ENCODE data around the gene SNAI3. TPM values are rescaled to one million over a fixed set of nuclear protein-coding genes. Genes with fewer than 3 reads are reported as not detected.

Gene SNAI3
- total RNA-seq, 1 experiment from 2014 or later, result 0.54 TPM

DNA sequence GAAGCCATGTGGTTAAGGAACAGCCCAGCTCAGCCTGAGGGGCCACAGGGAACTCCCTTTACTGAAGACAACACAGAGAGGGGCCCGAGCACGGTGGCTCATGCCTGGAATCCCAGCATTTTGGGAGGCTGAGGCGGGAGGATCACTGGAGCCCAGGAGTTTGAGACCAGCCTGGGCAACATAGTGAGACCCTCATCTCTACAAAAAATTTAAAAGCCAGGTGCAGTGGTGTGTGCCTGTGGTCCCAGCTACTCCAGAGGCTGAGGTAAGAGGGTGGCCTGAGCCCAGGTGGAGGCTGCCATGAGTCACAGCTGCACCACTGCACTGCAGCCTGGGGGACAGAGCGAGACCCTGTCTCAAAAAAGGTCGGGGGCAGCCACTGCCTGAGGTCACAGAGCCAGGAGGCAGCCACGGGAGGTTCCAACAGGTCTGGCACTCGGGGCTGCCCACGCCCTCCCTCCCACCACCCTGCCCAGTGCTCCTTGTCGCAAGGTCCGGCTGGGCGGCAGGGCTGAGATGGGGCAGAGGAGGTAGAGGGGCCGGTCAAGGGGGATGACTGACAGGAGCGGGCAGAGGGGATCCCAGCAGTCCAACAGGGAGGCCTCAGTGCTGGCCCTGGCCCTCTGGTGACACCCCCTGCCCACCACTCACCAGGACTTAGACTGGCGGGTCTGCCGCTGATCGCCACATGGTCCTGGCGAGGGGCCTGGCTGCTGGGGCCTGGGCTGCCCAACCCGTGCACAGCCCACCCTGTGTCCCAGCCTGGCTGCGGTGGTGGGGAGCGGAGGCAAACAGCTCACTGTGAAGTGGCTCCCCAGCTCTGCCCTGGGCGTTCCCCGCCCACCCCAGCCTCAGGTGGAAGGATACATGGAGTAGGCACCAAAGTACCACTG lies 38.9 kb downstream of the SNAI3 start:
- BruUV-seq (replicated peaks), result no TSS peak
- CTCF ChIA-PET, result no interaction called here
- no peaks in the 10 kb centered on the region for H3K9me3 Mint-ChIP-seq (ENCODE audit: low read depth, unreplicated experiment)

DNA sequence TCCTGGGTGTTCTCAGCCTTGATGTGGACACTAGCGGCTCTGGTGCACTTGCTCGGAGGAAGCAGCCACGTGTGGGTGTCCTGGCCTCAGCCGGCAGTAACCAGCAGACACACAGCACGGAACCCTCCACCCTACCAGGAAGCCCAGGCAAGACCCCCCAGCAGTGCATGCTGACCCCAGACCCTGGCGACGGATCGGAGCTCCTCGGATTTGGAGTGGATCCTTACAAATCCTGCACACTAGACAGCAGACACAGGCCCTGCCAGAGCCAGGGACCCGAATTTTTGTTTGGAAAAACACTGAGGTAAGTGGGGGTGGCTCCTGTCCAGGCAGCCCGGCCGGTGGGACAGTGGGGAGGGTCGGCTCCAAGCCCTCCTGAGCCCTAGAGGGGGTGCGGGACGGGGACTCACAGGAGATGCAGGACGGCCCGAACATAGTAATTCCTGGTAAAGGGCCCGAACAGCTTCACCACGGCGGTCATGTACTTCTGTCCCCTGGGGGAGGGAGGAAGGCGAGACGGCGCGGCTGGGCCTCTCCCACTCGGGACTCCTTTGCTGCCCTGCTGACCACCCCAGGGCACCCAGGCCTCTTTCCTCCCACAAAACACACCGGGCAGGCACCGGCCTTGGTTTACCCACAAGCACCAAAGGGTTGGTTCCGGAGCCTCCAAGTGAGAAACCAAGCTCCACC lies 39.8 kb downstream of the SNAI3 start:
- intact Hi-C loops (cut with micrococcal nuclease; ENCODE audit: unreplicated experiment), result no loop called here
- no peaks in the 10 kb centered on the region for H3K27me3 Mint-ChIP-seq (ENCODE audit: unreplicated experiment)
- DNase-seq, result no peak
- peaks cover 97% of the 10 kb centered on the region for H3K36me3 Mint-ChIP-seq (ENCODE audit: insufficient read depth, unreplicated experiment)
- CTCF ChIA-PET, result no interaction called here
- TF ChIP-seq, protein P1, sequence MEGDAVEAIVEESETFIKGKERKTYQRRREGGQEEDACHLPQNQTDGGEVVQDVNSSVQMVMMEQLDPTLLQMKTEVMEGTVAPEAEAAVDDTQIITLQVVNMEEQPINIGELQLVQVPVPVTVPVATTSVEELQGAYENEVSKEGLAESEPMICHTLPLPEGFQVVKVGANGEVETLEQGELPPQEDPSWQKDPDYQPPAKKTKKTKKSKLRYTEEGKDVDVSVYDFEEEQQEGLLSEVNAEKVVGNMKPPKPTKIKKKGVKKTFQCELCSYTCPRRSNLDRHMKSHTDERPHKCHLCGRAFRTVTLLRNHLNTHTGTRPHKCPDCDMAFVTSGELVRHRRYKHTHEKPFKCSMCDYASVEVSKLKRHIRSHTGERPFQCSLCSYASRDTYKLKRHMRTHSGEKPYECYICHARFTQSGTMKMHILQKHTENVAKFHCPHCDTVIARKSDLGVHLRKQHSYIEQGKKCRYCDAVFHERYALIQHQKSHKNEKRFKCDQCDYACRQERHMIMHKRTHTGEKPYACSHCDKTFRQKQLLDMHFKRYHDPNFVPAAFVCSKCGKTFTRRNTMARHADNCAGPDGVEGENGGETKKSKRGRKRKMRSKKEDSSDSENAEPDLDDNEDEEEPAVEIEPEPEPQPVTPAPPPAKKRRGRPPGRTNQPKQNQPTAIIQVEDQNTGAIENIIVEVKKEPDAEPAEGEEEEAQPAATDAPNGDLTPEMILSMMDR (IDR thresholded peaks at IDR 0.05; ENCODE audit: unreplicated experiment), result no peak
- no peaks in the 10 kb centered on the region for H3K9me3 Mint-ChIP-seq (ENCODE audit: low read depth, unreplicated experiment)
- H3K27ac Mint-ChIP-seq (ENCODE audit: unreplicated experiment), result no peak overlapping the region
- no TSS peak for BruUV-seq (replicated peaks)
- no peak overlapping the region for H3K4me3 Mint-ChIP-seq (ENCODE audit: low read depth, unreplicated experiment)
- H3K4me1 Mint-ChIP-seq (ENCODE audit: low read depth, unreplicated experiment), result peaks cover 14% of the 10 kb centered on the region

More for the DNA sequence above, 38.9 kb downstream of the SNAI3 start:
- no peak overlapping the region for H3K4me3 Mint-ChIP-seq (ENCODE audit: low read depth, unreplicated experiment)
- H3K27ac Mint-ChIP-seq (ENCODE audit: unreplicated experiment), result no peak overlapping the region
- intact Hi-C loops (cut with micrococcal nuclease; ENCODE audit: unreplicated experiment), result no loop called here
- H3K27me3 Mint-ChIP-seq (ENCODE audit: unreplicated experiment), result no peaks in the 10 kb centered on the region
- H3K4me1 Mint-ChIP-seq (ENCODE audit: low read depth, unreplicated experiment), result peaks cover 23% of the 10 kb centered on the region
- TF ChIP-seq, protein P1 (IDR thresholded peaks at IDR 0.05; ENCODE audit: unreplicated experiment), result no peak
- no peak for DNase-seq
- peaks cover 97% of the 10 kb centered on the region for H3K36me3 Mint-ChIP-seq (ENCODE audit: insufficient read depth, unreplicated experiment)

DNA sequence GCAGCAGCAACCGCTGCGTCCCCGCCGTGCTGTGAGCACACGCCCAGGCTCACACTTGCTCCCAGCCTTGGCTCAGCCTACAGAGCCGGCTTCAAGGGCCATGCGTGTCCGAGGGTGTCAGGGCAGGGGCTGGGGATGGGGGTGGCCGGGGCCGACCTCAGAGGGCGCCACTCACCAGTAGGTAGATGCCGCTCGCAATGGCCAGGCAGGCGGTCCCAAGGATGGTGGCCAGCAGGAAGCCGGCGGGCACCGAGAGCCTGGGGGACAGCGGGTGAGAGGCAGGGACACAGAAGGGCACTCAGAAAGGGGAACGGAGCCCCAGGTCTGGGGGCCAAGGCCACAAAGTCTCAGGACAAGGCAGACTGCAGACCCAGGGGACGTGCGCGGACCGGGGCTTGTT lies 40.4 kb downstream of the SNAI3 start:
- Mint-ChIP-seq H3K4me3 (ENCODE audit: low read depth, unreplicated experiment) (no peak overlapping the region), H3K27me3 (ENCODE audit: unreplicated experiment) (peaks cover 3% of the 10 kb centered on the region), H3K4me1 (ENCODE audit: low read depth, unreplicated experiment) (peaks cover 10% of the 10 kb centered on the region), H3K36me3 (ENCODE audit: insufficient read depth, unreplicated experiment) (peaks cover 97% of the 10 kb centered on the region), H3K9me3 (ENCODE audit: low read depth, unreplicated experiment) (no peaks in the 10 kb centered on the region), H3K27ac (ENCODE audit: unreplicated experiment) (no peak overlapping the region)
- CTCF ChIA-PET, result no interaction called here
- intact Hi-C loops (cut with micrococcal nuclease; ENCODE audit: unreplicated experiment), result no loop called here
- no peak for DNase-seq
- TF ChIP-seq, protein P1 (IDR thresholded peaks at IDR 0.05; ENCODE audit: unreplicated experiment), result no peak
- BruUV-seq (replicated peaks), result no TSS peak

DNA sequence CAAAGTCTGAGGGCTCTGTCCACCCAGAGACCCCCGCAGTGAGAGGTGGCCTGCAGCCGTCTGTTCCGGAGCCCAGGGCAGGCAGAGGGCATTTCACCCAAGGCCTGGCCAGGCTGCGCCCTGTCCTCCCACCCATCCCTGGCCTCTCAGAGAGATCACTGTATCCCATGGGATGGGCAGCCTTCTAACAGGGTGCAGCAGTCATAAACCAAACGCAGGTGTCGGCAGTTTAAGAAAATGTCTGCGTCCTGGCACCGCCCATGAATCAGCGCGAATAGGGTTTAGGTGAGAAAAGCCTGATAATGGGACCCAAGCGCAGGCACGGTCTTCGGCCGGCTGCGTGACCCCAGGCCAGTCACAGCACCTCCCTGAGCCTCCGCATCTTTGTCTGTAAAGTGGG lies 40.9 kb downstream of the SNAI3 start:
- intact Hi-C loops (cut with micrococcal nuclease; ENCODE audit: unreplicated experiment), result no loop called here
- H3K27ac Mint-ChIP-seq (ENCODE audit: unreplicated experiment), result peak overlapping the region; percentile 18

More for the DNA sequence above, 40.9 kb downstream of the SNAI3 start:
- Mint-ChIP-seq H3K4me3 (ENCODE audit: low read depth, unreplicated experiment) (no peak overlapping the region), H3K4me1 (ENCODE audit: low read depth, unreplicated experiment) (peaks cover 12% of the 10 kb centered on the region), H3K9me3 (ENCODE audit: low read depth, unreplicated experiment) (no peaks in the 10 kb centered on the region), H3K27me3 (ENCODE audit: unreplicated experiment) (peaks cover 7% of the 10 kb centered on the region), H3K36me3 (ENCODE audit: insufficient read depth, unreplicated experiment) (peaks cover 97% of the 10 kb centered on the region)
- CTCF ChIA-PET, result no interaction called here
- no peak for DNase-seq
- no TSS peak for BruUV-seq (replicated peaks)
- TF ChIP-seq, protein P1 (IDR thresholded peaks at IDR 0.05; ENCODE audit: unreplicated experiment), result no peak
